Gastroesophageal sphincter (tissue), 4 donors: ENCODE data around the gene TBC1D22B. TPM values are rescaled to one million over a fixed set of nuclear protein-coding genes. Genes with fewer than 3 reads are reported as not detected.
A peak's percentile ranks its signal among the peaks of the same experiment; 100 is the strongest.

Source experiments
- ATAC-seq: fragments of 150-250 bp; one replicate; pipeline ENCODE4 v1.9.1; 2016; ENCODE audit warnings: mild to moderate bottlenecking, moderate library complexity
- H3K27ac ChIP-seq, 4 donors: fragments of 200-600 bp; sonication (generic) in 3 of 4; 1 replicate in 3 of 4; 2 replicates in 1 of 4; pipeline ENCODE4 v1.5.1; 2016 to 2019
- H3K27me3 ChIP-seq: fragments of 200-600 bp; sonication (generic); one replicate; pipeline ENCODE4 v1.5.1; 2019
- H3K36me3 ChIP-seq, 2 donors: fragments of 200-600 bp; sonication (generic); one replicate each; pipeline ENCODE4 v1.5.1; 2019; ENCODE audit warnings: control low read depth in 1 of 2
- H3K4me1 ChIP-seq, 3 donors: fragments of 200-600 bp; sonication (generic); 1 replicate in 2 of 3; 2 replicates in 1 of 3; pipeline ENCODE4 v1.5.1; 2016 to 2019; ENCODE audit warnings: control low read depth in 2 of 3
- H3K4me3 ChIP-seq, 2 donors: fragments of 200-600 bp; sonication (generic); one replicate each; pipeline ENCODE4 v1.5.1; 2019; ENCODE audit warnings: mild to moderate bottlenecking in 1 of 2, moderate library complexity in 1 of 2
- H3K9me3 ChIP-seq, 3 donors: fragments of 200-600 bp; sonication (generic); one replicate each; pipeline ENCODE4 v1.5.1; 2017 to 2019; ENCODE audit warnings: control low read depth in 2 of 3
- EP300 ChIP-seq: sonication (generic); formaldehyde crosslinking; IDR thresholded peaks from one replicate; pipeline ENCODE4 v1.6.1; 2017; ENCODE audit warnings: antibody characterized with exemption, mild to moderate bottlenecking
- POLR2A ChIP-seq, 2 donors: fragments of 450-650 bp; IDR thresholded peaks; one replicate each; pipeline ENCODE4 v1.6.1; 2017; ENCODE audit warnings: antibody characterized with exemption in 2 of 2, mild to moderate bottlenecking in 2 of 2, moderate library complexity in 1 of 2
- POLR2AphosphoS5 ChIP-seq: sonication (generic); formaldehyde crosslinking; IDR thresholded peaks from one replicate; pipeline ENCODE4 v1.6.1; 2017; ENCODE audit warnings: antibody characterized with exemption
- WGBS, 2 donors: methylation state at CpG; one replicate each; pipeline ENCODE4 v1.1.5; 2018; ENCODE audit warnings: low coverage in 1 of 2; 5-methylcytosine and 5-hydroxymethylcytosine counted together
- total RNA-seq, 4 donors: library from RNA; depleted of rRNA; stranded (reverse); fragments of >200 nt; gene quantifications; one replicate each; pipeline ENCODE4 v1.1.0, GENCODE V29; 2016
- TF ChIP-seq, protein P1 (sequence below), 4 experiments: fragments of 200-600 bp in 2 of 4; fragments of 450-650 bp in 2 of 4; sonication (generic) in 1 of 4; IDR thresholded peaks; one replicate each; pipeline ENCODE4 v1.5.1; 2017 to 2019; ENCODE audit warnings: antibody characterized with exemption in 4 of 4, mild to moderate bottlenecking in 2 of 4, moderate library complexity in 2 of 4

TBC1D22B gene
- total RNA-seq, 4 donors from 2014 or later, result 5.0 to 9.2 (median 8.3) TPM

DNA sequence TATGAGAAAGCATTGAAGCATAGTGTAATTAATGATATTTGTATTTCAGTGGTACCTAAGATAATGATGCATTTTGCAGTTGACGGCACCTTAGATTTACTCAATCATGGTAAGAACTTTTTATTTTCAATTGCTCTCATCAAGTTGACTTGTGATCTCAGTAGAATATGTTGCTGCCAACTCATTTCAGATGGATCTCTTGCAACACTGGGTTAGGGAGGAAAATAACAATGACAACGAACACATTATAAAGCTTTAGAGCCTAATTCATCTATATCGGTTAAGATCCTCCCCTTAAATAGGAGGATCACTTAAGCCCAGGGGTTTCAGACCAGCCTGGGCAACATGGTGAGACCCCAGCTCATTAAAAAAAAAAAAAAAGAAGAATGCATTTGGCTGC lies 18.0 kb upstream of the TBC1D22B start:
- H3K4me1 ChIP-seq, result peaks cover 8 to 54% (median 21%) of the 10 kb centered on the region in 3 donors
- no peak overlapping the region for H3K4me3 ChIP-seq
- H3K27me3 ChIP-seq, result no peaks in the 10 kb centered on the region
- ATAC-seq, result peak; percentile 12
- H3K27ac ChIP-seq, result peak overlapping the region; percentile 27 to 81 (median 74)
- WGBS, 2 donors, result 68 to 72% methylated on average over 3 of the region's 3 CpGs
- no peaks in the 10 kb centered on the region for H3K36me3 ChIP-seq
- no peak for TF ChIP-seq EP300
- TF ChIP-seq POLR2AphosphoS5, result no peak
- TF ChIP-seq, protein P1, sequence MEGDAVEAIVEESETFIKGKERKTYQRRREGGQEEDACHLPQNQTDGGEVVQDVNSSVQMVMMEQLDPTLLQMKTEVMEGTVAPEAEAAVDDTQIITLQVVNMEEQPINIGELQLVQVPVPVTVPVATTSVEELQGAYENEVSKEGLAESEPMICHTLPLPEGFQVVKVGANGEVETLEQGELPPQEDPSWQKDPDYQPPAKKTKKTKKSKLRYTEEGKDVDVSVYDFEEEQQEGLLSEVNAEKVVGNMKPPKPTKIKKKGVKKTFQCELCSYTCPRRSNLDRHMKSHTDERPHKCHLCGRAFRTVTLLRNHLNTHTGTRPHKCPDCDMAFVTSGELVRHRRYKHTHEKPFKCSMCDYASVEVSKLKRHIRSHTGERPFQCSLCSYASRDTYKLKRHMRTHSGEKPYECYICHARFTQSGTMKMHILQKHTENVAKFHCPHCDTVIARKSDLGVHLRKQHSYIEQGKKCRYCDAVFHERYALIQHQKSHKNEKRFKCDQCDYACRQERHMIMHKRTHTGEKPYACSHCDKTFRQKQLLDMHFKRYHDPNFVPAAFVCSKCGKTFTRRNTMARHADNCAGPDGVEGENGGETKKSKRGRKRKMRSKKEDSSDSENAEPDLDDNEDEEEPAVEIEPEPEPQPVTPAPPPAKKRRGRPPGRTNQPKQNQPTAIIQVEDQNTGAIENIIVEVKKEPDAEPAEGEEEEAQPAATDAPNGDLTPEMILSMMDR (IDR thresholded peaks at IDR 0.05), result no peak
- TF ChIP-seq POLR2A (IDR thresholded peaks at IDR 0.05), result no peak
- no peaks in the 10 kb centered on the region for H3K9me3 ChIP-seq

DNA sequence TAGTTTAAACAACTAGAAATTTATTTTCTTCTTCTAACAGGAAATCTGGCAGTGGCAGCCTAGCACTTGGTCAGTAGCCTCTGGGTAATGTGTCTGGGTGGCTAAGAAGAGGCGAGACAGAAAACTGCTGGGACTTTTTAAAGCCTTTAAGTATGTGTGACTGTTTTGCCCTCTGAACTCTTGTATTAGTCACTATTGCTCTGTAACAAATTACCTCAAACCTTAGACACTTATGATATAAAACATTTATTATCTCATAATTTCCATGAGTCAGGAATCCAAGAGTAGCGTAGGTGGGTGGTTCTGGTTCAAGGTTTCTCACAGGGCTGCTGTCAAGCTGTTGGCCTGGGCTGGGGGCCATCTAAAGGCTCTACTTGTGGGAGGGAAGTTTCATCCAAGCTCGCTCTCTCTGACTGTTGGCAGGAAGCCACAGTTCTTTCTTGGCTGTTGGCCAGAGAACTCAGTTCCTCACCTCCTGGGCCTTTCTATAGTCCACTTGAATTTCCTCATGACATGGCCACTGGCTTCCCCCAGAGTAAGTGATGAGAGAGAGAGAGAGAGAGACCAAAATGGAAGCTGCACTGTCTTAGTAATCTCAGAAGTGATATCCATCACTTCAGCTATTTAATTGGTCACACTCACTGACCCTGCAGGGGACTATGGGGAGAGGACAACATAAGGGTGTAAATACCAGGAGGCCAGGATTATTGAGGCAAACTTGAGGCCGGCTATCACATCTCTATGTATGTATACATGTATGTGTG lies 17.4 kb upstream of the TBC1D22B start:
- WGBS, 2 donors, result 26 to 29% methylated on average over 3 to 4 of the region's 4 CpGs
- H3K27ac ChIP-seq, result peak overlapping the region; percentile 27 to 81 (median 74)
- H3K4me1 ChIP-seq, result peaks cover 8 to 61% (median 25%) of the 10 kb centered on the region in 3 donors
- H3K36me3 ChIP-seq, result no peaks in the 10 kb centered on the region
- no peak for TF ChIP-seq EP300
- TF ChIP-seq POLR2AphosphoS5, result peak; percentile 81
- no peaks in the 10 kb centered on the region for H3K27me3 ChIP-seq
- no peaks in the 10 kb centered on the region for H3K9me3 ChIP-seq
- no peak overlapping the region for H3K4me3 ChIP-seq
- peak; percentile 69 for ATAC-seq

DNA sequence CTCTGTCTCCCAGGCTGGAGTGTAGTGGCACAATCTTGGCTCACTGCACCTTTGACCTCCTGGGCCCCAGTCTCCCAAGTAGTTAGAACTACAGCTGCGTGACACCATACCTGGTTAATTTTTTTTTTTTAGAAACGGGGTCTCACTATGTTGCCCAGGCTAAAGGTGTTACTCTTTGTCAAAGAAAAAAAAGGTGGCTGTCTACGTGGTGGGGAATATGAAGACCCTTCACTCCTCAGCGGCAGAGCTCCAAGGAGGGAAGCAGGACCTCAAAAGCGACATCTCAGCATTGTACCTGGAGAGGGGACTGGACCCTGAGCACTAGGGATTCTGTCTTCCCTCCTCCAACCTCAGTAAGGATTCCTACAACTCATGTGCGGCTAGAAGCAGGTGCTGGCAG lies 16.4 kb upstream of the TBC1D22B start:
- 80 to 95% methylated on average over 1 to 3 of the region's 6 CpGs for WGBS, 2 donors
- peak overlapping the region in 3 of 4 donors; percentile 26 to 81 (median 77) for H3K27ac ChIP-seq
- no peaks in the 10 kb centered on the region for H3K9me3 ChIP-seq
- TF ChIP-seq, protein P1 (IDR thresholded peaks at IDR 0.05), result no peak
- TF ChIP-seq EP300, result no peak
- TF ChIP-seq POLR2A (IDR thresholded peaks at IDR 0.05), result no peak
- no peak for TF ChIP-seq POLR2AphosphoS5
- peaks cover 8 to 70% (median 28%) of the 10 kb centered on the region in 3 donors for H3K4me1 ChIP-seq
- ATAC-seq, result no peak
- no peaks in the 10 kb centered on the region for H3K27me3 ChIP-seq
- H3K4me3 ChIP-seq, result no peak overlapping the region
- H3K36me3 ChIP-seq, result no peaks in the 10 kb centered on the region

DNA sequence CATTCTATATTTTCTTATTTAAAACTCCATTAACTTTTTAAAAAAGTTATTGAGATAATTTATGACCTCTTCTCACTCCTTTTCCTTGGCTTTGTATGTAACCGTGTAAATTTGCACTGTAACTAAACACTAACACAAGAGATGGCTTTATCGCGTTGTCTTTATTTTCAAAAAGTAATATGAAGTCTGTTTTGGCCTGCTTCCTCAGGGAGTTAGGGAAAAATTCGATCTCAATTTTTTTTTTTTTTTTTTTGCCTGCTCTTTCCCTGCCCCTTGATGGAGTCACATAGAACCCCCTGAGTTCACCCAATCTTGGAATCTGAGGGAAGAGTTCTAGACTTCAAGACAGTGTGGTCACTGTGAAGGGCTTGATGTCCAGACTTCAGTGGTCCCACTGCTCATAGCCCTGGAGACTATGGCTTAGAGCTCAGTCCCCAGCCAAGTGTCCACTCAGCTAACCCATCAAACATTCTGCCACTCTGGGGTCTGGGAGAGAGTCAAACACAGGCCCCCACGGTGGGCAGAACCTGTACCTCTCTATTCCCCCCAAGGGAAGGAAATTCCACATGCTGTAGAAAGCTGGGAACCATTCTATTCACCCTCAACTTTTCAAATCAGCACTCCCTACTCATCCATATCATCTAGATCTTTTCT lies 15.7 kb upstream of the TBC1D22B start:
- no peak for TF ChIP-seq POLR2A (IDR thresholded peaks at IDR 0.05)
- TF ChIP-seq EP300, result no peak
- TF ChIP-seq, protein P1 (IDR thresholded peaks at IDR 0.05), result no peak
- no peak for TF ChIP-seq POLR2AphosphoS5
- Histone ChIP-seq H3K36me3 (no peaks in the 10 kb centered on the region), H3K9me3 (no peaks in the 10 kb centered on the region), H3K27ac (peak overlapping the region; percentile 31 to 85 (median 79)), H3K27me3 (no peaks in the 10 kb centered on the region), H3K4me1 (peaks cover 8 to 72% (median 28%) of the 10 kb centered on the region in 3 donors), H3K4me3 (no peak overlapping the region)
- no peak for ATAC-seq
- WGBS, 2 donors, result 55 to 75% methylated on average over 5 of the region's 5 CpGs

DNA sequence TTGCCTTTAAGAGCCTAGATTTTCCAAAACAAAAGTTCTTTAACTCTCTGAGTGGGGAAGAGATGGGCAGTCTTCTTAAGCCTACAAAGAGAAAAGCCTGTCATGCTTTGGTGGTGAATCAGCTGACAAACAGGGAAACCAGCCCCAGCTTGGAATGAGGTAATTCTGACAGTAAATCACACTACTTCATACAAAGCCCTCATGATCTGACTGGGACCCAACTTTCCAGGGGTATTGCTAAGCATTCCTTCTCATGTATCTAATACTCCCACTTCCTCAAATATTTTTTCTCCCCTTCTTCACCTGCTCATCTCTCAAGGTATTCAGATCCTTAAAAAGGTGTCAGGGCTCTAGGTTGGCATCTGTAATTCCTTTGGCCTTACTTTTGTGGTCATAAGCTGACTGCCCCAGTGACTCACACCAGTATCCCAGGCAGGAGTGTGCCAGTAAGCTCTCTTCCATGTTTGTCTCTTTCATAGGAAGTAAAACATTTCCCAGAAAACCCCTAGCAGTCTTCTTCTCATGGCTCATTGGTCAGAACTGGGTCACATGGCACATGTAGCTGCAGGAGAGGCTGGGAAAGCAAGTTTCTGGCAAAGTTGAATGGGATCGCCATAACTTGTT lies 15.0 kb upstream of the TBC1D22B start:
- peaks cover 8 to 72% (median 28%) of the 10 kb centered on the region in 3 donors for H3K4me1 ChIP-seq
- no peak for TF ChIP-seq EP300
- TF ChIP-seq POLR2AphosphoS5, result peak; percentile 48
- peak overlapping the region; percentile 31 to 85 (median 79) for H3K27ac ChIP-seq
- H3K9me3 ChIP-seq, result no peaks in the 10 kb centered on the region
- WGBS, 2 donors, result 78 to 100% methylated on average over 1 of the region's 1 CpG
- H3K27me3 ChIP-seq, result no peaks in the 10 kb centered on the region
- no peaks in the 10 kb centered on the region for H3K36me3 ChIP-seq
- no peak overlapping the region for H3K4me3 ChIP-seq
- ATAC-seq, result peak; percentile 54
